GM12878 (cell line): ENCODE results near the gene RNPS1. TPM values are rescaled to one million over a fixed set of nuclear protein-coding genes. Genes with fewer than 3 reads are reported as not detected.

Experiments
- ATAC-seq: fragments of 200-7000 bp; cut with Tn5 transposase; 3 replicates; pipeline ENCODE4 v1.9.1; 2020; ENCODE audit warnings: mild to moderate bottlenecking, moderate library complexity
- BruUV-seq: library from RNA; stranded (reverse); fragments of 400-500 nt; replicated peaks from 2 replicates; lab custom pipeline; 2021; lab: Mats Ljungman, UMichigan
- CTCF ChIA-PET: fragments of 300-600 bp; sonication (Branson Sonifier 250); formaldehyde crosslinking; extraction: SDS; loops from one replicate; lab custom pipeline; 2021; ENCODE audit warnings: inconsistent platforms; lab: Yijun Ruan, JAX
- POLR2A ChIA-PET: fragments of 350-600 bp; formaldehyde crosslinking; extraction: SDS; loops from one replicate; lab custom pipeline; 2021; ENCODE audit warnings: inconsistent platforms; lab: Charles Lee
- RAD21 ChIA-PET: fragments of 300-600 bp; sonication (Branson Sonifier 250); formaldehyde crosslinking; loops from one replicate; lab custom pipeline; 2023; ENCODE audit warnings: antibody characterized with exemption; ENCODE audit not compliant: unreplicated experiment; lab: Charles Lee
- SMC1A ChIA-PET: fragments of 300-600 bp; sonication (Branson Sonifier 250); formaldehyde crosslinking; loops from one replicate; lab custom pipeline; 2023; ENCODE audit not compliant: unreplicated experiment, uncharacterized antibody; lab: Charles Lee
- DNase-seq: peaks from one replicate; pipeline ENCODE4 v3.0.0-alpha.2; 2011; ENCODE audit warnings: low read depth, low spot score
- FAIRE-seq: peaks from 3 replicates; lab custom pipeline; 2011; peaks lifted over from hg19 to GRCh38; lab: Jason Lieb, UNC
- H2AFZ ChIP-seq: 2 replicates; pipeline ENCODE4 v1.6.0; 2011; ENCODE audit warnings: low read depth, low read length, control low read depth; ENCODE audit not compliant: control insufficient read depth
- H3K27ac ChIP-seq: 2 replicates; pipeline ENCODE4 v1.5.1; 2011; ENCODE audit warnings: control low read depth; ENCODE audit not compliant: control insufficient read depth, insufficient read depth
- H3K27me3 ChIP-seq, 2 experiments: replicated peaks in 1 of 2; 2 replicates each; pipeline versions ENCODE4 v1.6.0 to v1.6.1; 2011; ENCODE audit warnings: low read length in 1 of 2; ENCODE audit not compliant: control insufficient read depth in 2 of 2, insufficient read depth in 2 of 2
- H3K36me3 ChIP-seq, 2 experiments: 2 replicates each; pipeline ENCODE4 v1.5.1; 2011; ENCODE audit warnings: low read length in 1 of 2; ENCODE audit not compliant: control insufficient read depth in 2 of 2, insufficient read depth in 2 of 2
- H3K4me1 ChIP-seq: 2 replicates; pipeline ENCODE4 v1.6.1; 2011; ENCODE audit warnings: mild to moderate bottlenecking, low read length, moderate library complexity, mixed read lengths; ENCODE audit not compliant: control insufficient read depth, insufficient read depth
- H3K4me2 ChIP-seq: 2 replicates; pipeline ENCODE4 v1.6.0; 2011; ENCODE audit warnings: control low read depth; ENCODE audit not compliant: control insufficient read depth, insufficient read depth
- H3K4me3 ChIP-seq: fragments of 200-600 bp; sonication (generic); 2 replicates; pipeline ENCODE4 v1.5.1; 2016
- H3K79me2 ChIP-seq: 2 replicates; pipeline ENCODE4 v1.6.0; 2011; ENCODE audit warnings: low read length; ENCODE audit not compliant: control insufficient read depth, insufficient read depth
- H3K9ac ChIP-seq: 2 replicates; pipeline ENCODE4 v1.8.0; 2011; ENCODE audit warnings: low read length, control low read depth, mixed read lengths; ENCODE audit not compliant: control insufficient read depth, insufficient read depth
- H3K9me3 ChIP-seq: replicated peaks from 3 replicates; pipeline ENCODE4 v1.5.1; 2011; ENCODE audit warnings: mild to moderate bottlenecking, low read length; ENCODE audit not compliant: control insufficient read depth, insufficient read depth
- H4K20me1 ChIP-seq: 2 replicates; pipeline ENCODE4 v1.6.0; 2011; ENCODE audit not compliant: control insufficient read depth, insufficient read depth
- ESRRA ChIP-seq: IDR thresholded peaks from 2 replicates; pipeline ENCODE4 v1.6.1; 2012; ENCODE audit warnings: mild to moderate bottlenecking, low read length, improper control_type of control experiment
- MTA3 ChIP-seq: IDR thresholded peaks from 2 replicates; pipeline ENCODE4 v1.6.1; 2012; ENCODE audit warnings: low read length, inconsistent platforms, borderline replicate concordance
- MYB ChIP-seq: fragments of 150-350 bp; IDR thresholded peaks from 2 replicates; pipeline ENCODE4 v1.6.1; 2014; ENCODE audit warnings: mild to moderate bottlenecking, low read depth, low read length, borderline replicate concordance
- NR2C2 ChIP-seq: IDR thresholded peaks from 2 replicates; pipeline ENCODE4 v1.6.1; 2011; ENCODE audit warnings: borderline replicate concordance, low read depth; ENCODE audit not compliant: control insufficient read depth, insufficient read length
- RBBP5 ChIP-seq: fragments of 200-600 bp; sonication (generic); conservative IDR thresholded peaks from 2 replicates; pipeline ENCODE4 v1.6.1; 2016
- SREBF2 ChIP-seq: IDR thresholded peaks from 2 replicates; pipeline ENCODE4 v1.6.1; 2012; ENCODE audit warnings: mild to moderate bottlenecking, low read length
- WGBS: methylation state at CpG from one replicate; pipeline ENCODE4 v1.1.6; 2016; ENCODE audit warnings: low lambda C conversion rate; ENCODE audit not compliant: insufficient replicate concordance, insufficient coverage; ENCODE audit errors: missing lambda C conversion rate; 5-methylcytosine and 5-hydroxymethylcytosine counted together
- in situ Hi-C: fragments of 300-500 bp; cut with MboI; formaldehyde crosslinking; loops from 9 replicates; pipeline ENCODE4 v1.14.3; 2018; ENCODE audit warnings: mixed read lengths
- intact Hi-C: fragments of 100-400 bp; cut with micrococcal nuclease; formaldehyde crosslinking; loops from one replicate; pipeline ENCODE4 v1.14.2; 2022; ENCODE audit not compliant: unreplicated experiment
- polyA plus RNA-seq, 11 experiments: library from polyadenylated mRNA; depleted of rRNA in 4 of 11; unstranded in 6 of 11; stranded (reverse) in 5 of 11; fragments of >200 nt; fragmentation: Nextera tagmentation in 4 of 11; fragmentation: Illumina TruSeq in 1 of 11; extraction: Ambion mirVana in 4 of 11; extraction: Trizol in 1 of 11; gene quantifications; 1 replicate in 1 of 11; 2 replicates in 10 of 11; pipeline versions ENCODE4 v1.2.1 to v1.2.3, GENCODE V29; 2011 to 2016; ENCODE audit warnings: inconsistent platforms in 2 of 11, missing spikeins in 2 of 11, low read depth in 1 of 11
- total RNA-seq, 4 experiments: library from RNA; depleted of rRNA in 3 of 4; stranded (reverse); fragments of >200 nt in 3 of 4; fragmentation: Illumina TruSeq in 1 of 4; extraction: Trizol in 1 of 4; gene quantifications; 2 replicates each; pipeline versions ENCODE4 v1.2.1 to v1.2.3, GENCODE V29; 2013 to 2021
- TF ChIP-seq, protein P1 (sequence below): fragments of 450-650 bp; IDR thresholded peaks from 2 replicates; pipeline ENCODE4 v1.6.1; 2017; ENCODE audit warnings: mild to moderate bottlenecking, moderate library complexity
- TF ChIP-seq, protein P2 (sequence below): fragments of 450-650 bp; formaldehyde crosslinking; IDR thresholded peaks from 2 replicates; pipeline ENCODE4 v1.4.0; 2020; ENCODE audit warnings: mild to moderate bottlenecking, moderate library complexity

Gene RNPS1
- total and polyA plus RNA-seq, 10 of the 15 experiments (the other 5 are each of a cell fraction or from before 2014, with no cell fraction given), result 38.2 to 359 (median 188) TPM

DNA sequence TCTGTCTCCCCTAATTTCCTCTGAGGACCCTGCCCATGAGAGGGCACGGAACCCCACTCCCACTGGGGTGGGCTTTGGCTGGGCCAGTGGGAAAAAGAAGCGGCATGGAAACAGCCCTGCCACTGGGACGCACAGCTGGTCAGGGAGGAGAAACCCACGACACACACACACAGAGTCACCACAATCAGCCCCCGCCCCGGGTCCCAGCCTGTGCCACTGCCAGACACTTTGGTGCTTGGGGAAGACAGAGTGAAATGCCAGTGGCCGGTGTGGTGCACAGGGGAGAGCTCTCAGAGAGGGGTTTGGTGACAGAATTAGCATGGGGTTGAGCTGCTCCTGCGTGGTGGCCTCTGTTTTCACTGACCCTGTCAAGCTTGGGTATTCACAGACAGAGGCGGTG lies 30.7 kb upstream of the RNPS1 start:
- no peaks in the 10 kb centered on the region for H3K9me3 ChIP-seq
- H3K4me1 ChIP-seq, result peaks cover 10% of the 10 kb centered on the region
- ChIA-PET POLR2A (no interaction called here), RAD21 (no interaction called here), SMC1A (no interaction called here), CTCF (no interaction called here)
- H3K4me2 ChIP-seq, result no peak overlapping the region
- H3K36me3 ChIP-seq, result no peaks in the 10 kb centered on the region
- H3K4me3 ChIP-seq, result no peak overlapping the region
- intact Hi-C loops (no loop called here), in situ Hi-C loops (no loop called here)
- no peak for FAIRE-seq
- BruUV-seq, result no TSS peak
- no peak overlapping the region for H3K27ac ChIP-seq
- no peak for DNase-seq
- ATAC-seq, result no peak
- H2AFZ ChIP-seq, result no peak overlapping the region
- WGBS, result 75% methylated on average over 9 of the region's 9 CpGs
- H4K20me1 ChIP-seq, result no peaks in the 10 kb centered on the region
- no peak overlapping the region for H3K9ac ChIP-seq
- no peaks in the 10 kb centered on the region for H3K79me2 ChIP-seq
- H3K27me3 ChIP-seq, result no peaks in the 10 kb centered on the region
- TF ChIP-seq MYB, result no peak
- no peak for TF ChIP-seq NR2C2
- TF ChIP-seq, protein P1, sequence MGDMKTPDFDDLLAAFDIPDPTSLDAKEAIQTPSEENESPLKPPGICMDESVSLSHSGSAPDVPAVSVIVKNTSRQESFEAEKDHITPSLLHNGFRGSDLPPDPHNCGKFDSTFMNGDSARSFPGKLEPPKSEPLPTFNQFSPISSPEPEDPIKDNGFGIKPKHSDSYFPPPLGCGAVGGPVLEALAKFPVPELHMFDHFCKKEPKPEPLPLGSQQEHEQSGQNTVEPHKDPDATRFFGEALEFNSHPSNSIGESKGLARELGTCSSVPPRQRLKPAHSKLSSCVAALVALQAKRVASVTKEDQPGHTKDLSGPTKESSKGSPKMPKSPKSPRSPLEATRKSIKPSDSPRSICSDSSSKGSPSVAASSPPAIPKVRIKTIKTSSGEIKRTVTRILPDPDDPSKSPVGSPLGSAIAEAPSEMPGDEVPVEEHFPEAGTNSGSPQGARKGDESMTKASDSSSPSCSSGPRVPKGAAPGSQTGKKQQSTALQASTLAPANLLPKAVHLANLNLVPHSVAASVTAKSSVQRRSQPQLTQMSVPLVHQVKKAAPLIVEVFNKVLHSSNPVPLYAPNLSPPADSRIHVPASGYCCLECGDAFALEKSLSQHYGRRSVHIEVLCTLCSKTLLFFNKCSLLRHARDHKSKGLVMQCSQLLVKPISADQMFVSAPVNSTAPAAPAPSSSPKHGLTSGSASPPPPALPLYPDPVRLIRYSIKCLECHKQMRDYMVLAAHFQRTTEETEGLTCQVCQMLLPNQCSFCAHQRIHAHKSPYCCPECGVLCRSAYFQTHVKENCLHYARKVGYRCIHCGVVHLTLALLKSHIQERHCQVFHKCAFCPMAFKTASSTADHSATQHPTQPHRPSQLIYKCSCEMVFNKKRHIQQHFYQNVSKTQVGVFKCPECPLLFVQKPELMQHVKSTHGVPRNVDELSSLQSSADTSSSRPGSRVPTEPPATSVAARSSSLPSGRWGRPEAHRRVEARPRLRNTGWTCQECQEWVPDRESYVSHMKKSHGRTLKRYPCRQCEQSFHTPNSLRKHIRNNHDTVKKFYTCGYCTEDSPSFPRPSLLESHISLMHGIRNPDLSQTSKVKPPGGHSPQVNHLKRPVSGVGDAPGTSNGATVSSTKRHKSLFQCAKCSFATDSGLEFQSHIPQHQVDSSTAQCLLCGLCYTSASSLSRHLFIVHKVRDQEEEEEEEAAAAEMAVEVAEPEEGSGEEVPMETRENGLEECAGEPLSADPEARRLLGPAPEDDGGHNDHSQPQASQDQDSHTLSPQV, result no peak
- TF ChIP-seq SREBF2, result no peak
- TF ChIP-seq ESRRA, result no peak
- no peak for TF ChIP-seq RBBP5
- TF ChIP-seq, protein P2, sequence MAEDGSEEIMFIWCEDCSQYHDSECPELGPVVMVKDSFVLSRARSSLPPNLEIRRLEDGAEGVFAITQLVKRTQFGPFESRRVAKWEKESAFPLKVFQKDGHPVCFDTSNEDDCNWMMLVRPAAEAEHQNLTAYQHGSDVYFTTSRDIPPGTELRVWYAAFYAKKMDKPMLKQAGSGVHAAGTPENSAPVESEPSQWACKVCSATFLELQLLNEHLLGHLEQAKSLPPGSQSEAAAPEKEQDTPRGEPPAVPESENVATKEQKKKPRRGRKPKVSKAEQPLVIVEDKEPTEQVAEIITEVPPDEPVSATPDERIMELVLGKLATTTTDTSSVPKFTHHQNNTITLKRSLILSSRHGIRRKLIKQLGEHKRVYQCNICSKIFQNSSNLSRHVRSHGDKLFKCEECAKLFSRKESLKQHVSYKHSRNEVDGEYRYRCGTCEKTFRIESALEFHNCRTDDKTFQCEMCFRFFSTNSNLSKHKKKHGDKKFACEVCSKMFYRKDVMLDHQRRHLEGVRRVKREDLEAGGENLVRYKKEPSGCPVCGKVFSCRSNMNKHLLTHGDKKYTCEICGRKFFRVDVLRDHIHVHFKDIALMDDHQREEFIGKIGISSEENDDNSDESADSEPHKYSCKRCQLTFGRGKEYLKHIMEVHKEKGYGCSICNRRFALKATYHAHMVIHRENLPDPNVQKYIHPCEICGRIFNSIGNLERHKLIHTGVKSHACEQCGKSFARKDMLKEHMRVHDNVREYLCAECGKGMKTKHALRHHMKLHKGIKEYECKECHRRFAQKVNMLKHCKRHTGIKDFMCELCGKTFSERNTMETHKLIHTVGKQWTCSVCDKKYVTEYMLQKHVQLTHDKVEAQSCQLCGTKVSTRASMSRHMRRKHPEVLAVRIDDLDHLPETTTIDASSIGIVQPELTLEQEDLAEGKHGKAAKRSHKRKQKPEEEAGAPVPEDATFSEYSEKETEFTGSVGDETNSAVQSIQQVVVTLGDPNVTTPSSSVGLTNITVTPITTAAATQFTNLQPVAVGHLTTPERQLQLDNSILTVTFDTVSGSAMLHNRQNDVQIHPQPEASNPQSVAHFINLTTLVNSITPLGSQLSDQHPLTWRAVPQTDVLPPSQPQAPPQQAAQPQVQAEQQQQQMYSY (CRISPR knock-in tag), result no peak
- TF ChIP-seq MTA3, result no peak
- TF ChIP-seq, all 136 proteins: peak for 0
